Measurements from ENCODE around the gene CNTN5.

Gene CNTN5

GRCh38 chr11:99535406-99535805, 514.7 kb downstream of the CNTN5 start:
- DNase-seq (ENCODE audit: low read depth) = no peak
- TF ChIP-seq CTCF (IDR thresholded peaks at IDR 0.05; ENCODE audit: control insufficient read depth, insufficient read depth, low read depth, low read length, missing control alignments) = no peak

GRCh38 chr11:99535819-99536218, 515.1 kb downstream of the CNTN5 start:
- no peak for DNase-seq (ENCODE audit: low read depth)
- no peak overlapping the region for H3K4me3 ChIP-seq (ENCODE audit: control insufficient read depth, low read depth, low read length)
- no peak for TF ChIP-seq CTCF (IDR thresholded peaks at IDR 0.05; ENCODE audit: control insufficient read depth, insufficient read depth, low read depth, low read length, missing control alignments)

More at GRCh38 chr11:99535406-99535805, 514.7 kb downstream of the CNTN5 start:
- no peak overlapping the region for H3K4me3 ChIP-seq (ENCODE audit: control insufficient read depth, low read depth, low read length)

GRCh38 chr11:99537681-99538080, 516.9 kb downstream of the CNTN5 start:
- H3K4me3 ChIP-seq (ENCODE audit: control insufficient read depth, low read depth, low read length) = no peak overlapping the region
- TF ChIP-seq CTCF (IDR thresholded peaks at IDR 0.05; ENCODE audit: control insufficient read depth, insufficient read depth, low read depth, low read length, missing control alignments) = no peak
- DNase-seq (ENCODE audit: low read depth) = no peak

GRCh38 chr11:99545616-99546015, 524.9 kb downstream of the CNTN5 start:
- no peak for DNase-seq (ENCODE audit: low read depth)
- TF ChIP-seq CTCF (IDR thresholded peaks at IDR 0.05; ENCODE audit: control insufficient read depth, insufficient read depth, low read depth, low read length, missing control alignments) = no peak
- no peak overlapping the region for H3K4me3 ChIP-seq (ENCODE audit: control insufficient read depth, low read depth, low read length)

GRCh38 chr11:99548264-99548663, 527.5 kb downstream of the CNTN5 start:
- no peak for TF ChIP-seq CTCF (IDR thresholded peaks at IDR 0.05; ENCODE audit: control insufficient read depth, insufficient read depth, low read depth, low read length, missing control alignments)
- no peak for DNase-seq (ENCODE audit: low read depth)
- no peak overlapping the region for H3K4me3 ChIP-seq (ENCODE audit: control insufficient read depth, low read depth, low read length)

GRCh38 chr11:99554232-99554903, 533.6 kb downstream of the CNTN5 start:
- TF ChIP-seq CTCF (IDR thresholded peaks at IDR 0.05; ENCODE audit: control insufficient read depth, insufficient read depth, low read depth, low read length, missing control alignments) = no peak

More at GRCh38 chr11:99554232-99554903, 533.6 kb downstream of the CNTN5 start:
- H3K4me3 ChIP-seq (ENCODE audit: control insufficient read depth, low read depth, low read length) = no peak overlapping the region
- DNase-seq (ENCODE audit: low read depth) = no peak

Data from AG09309 (cell line).